HCT116 (cell line): ENCODE data around the gene CBFA2T2.

Experiments used
- CTCF ChIP-seq, 3 experiments: fragments of 200-600 bp in 1 of 3; sonication (generic) in 1 of 3; IDR thresholded peaks in 2 of 3; conservative IDR thresholded peaks in 1 of 3; 2 replicates each; pipeline ENCODE4 v1.5.1; 2012 to 2017; ENCODE audit warnings: low read depth in 2 of 3, low read length in 2 of 3, antibody characterized with exemption in 1 of 3, borderline replicate concordance in 1 of 3, control low read depth in 1 of 3, mild to moderate bottlenecking in 1 of 3, mixed read lengths in 1 of 3, mixed run types in 1 of 3, moderate library complexity in 1 of 3; ENCODE audit not compliant: insufficient read depth in 1 of 3
- EZH2phosphoT487 ChIP-seq: fragments of 200-600 bp; IDR thresholded peaks from 2 replicates; pipeline ENCODE4 v1.6.1; 2018; ENCODE audit warnings: antibody characterized with exemption, borderline replicate concordance
- POLR2A ChIP-seq: IDR thresholded peaks from 2 replicates; pipeline ENCODE4 v1.7.0; 2011; ENCODE audit warnings: borderline replicate concordance; ENCODE audit not compliant: insufficient read depth, insufficient read length; ENCODE audit errors: extremely low read depth
- RAD21 ChIP-seq: IDR thresholded peaks from 2 replicates; pipeline ENCODE4 v1.6.1; 2012; ENCODE audit warnings: low read depth, mild to moderate bottlenecking
- TCF7L2 ChIP-seq: IDR thresholded peaks from 2 replicates; pipeline ENCODE4 v1.7.0; 2011; ENCODE audit warnings: borderline replicate concordance, inconsistent platforms; ENCODE audit not compliant: insufficient read depth, insufficient read length; ENCODE audit errors: extremely low read depth
- YY1 ChIP-seq: IDR thresholded peaks from 2 replicates; pipeline ENCODE4 v1.6.1; 2011; ENCODE audit warnings: low read length, low read depth, moderate library complexity, mild to moderate bottlenecking; ENCODE audit not compliant: insufficient replicate concordance; ENCODE audit errors: extremely low read depth
- TF ChIP-seq, protein P1 (sequence below): IDR thresholded peaks from 2 replicates; pipeline ENCODE4 v1.6.1; 2012

DNA sequence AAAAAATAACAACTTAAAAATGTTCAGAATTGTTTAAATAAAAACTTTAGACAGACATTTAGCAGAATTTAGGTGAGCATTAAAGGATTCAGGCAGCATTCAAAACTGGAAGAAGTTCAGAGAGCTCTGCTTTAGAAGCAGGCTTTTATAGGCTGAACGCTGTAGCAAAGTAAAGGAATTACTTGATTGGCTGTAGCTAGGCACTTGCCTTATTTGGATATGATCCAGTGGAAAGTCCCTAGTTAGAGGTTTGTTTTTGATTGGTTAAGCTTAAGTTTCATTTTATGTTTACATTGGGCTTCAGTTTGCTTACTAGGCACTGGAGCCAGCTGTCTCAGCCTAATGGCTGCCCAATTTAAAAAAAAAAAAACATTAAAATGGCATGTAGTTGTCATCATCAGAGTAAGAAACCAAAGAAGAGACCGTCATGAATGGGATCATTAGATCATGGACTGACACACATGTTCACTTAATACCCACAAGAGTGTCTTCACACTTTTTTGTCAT lies 65.1 kb downstream of the CBFA2T2 start:
- TF ChIP-seq EZH2phosphoT487 (no peak), TCF7L2 (no peak), CTCF (IDR thresholded peaks at IDR 0.05 in 2 of 3, conservative IDR thresholded peaks at IDR 0.05 in 1 of 3; ENCODE audit: borderline replicate concordance in 1 of 3, insufficient read depth in 1 of 3, low read depth in 2 of 3, low read length in 2 of 3) (no peak), POLR2A (no peak), RAD21 (no peak), YY1 (no peak)
- TF ChIP-seq, protein P1, sequence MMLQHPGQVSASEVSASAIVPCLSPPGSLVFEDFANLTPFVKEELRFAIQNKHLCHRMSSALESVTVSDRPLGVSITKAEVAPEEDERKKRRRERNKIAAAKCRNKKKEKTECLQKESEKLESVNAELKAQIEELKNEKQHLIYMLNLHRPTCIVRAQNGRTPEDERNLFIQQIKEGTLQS, result no peak
